HepG2 (cell line): ENCODE data around the gene UNC5A. TPM values are rescaled to one million over a fixed set of nuclear protein-coding genes. Genes with fewer than 3 reads are reported as not detected.

ENCODE experiments used
- ATAC-seq: fragments of 200-7000 bp; cut with Tn5 transposase; 3 replicates; pipeline ENCODE4 v1.9.1; 2020; ENCODE audit warnings: mild to moderate bottlenecking, moderate library complexity
- BruUV-seq: library from RNA; stranded (reverse); fragments of 400-500 nt; replicated peaks from 2 replicates; lab custom pipeline; 2021; lab: Mats Ljungman, UMichigan
- CTCF ChIA-PET: fragments of 300-600 bp; formaldehyde crosslinking; extraction: SDS; loops from one replicate; lab custom pipeline; 2021; ENCODE audit warnings: low total read pairs, inconsistent platforms, low intra/inter-chr PET ratio; lab: Yijun Ruan, JAX
- POLR2A ChIA-PET: fragments of 350-600 bp; sonication (Branson Sonifier 250); formaldehyde crosslinking; loops from one replicate; lab custom pipeline; 2020; ENCODE audit warnings: antibody characterized with exemption, inconsistent platforms; lab: Yijun Ruan, JAX
- DNase-seq: peaks from one replicate; pipeline ENCODE4 v3.0.0-alpha.2; 2015; ENCODE audit warnings: low spot score
- FAIRE-seq: peaks from 3 replicates; lab custom pipeline; 2011; peaks lifted over from hg19 to GRCh38; lab: Jason Lieb, UNC
- H2AFZ ChIP-seq: one replicate; pipeline ENCODE4 v1.6.1; 2011; ENCODE audit warnings: low read length, inconsistent platforms
- H3K27ac ChIP-seq: fragments of 300-600 bp; 3 replicates; pipeline ENCODE4 v1.8.0; 2011; ENCODE audit warnings: mixed run types, mild to moderate bottlenecking, mixed read lengths, low read length, inconsistent platforms; ENCODE audit not compliant: insufficient read depth; ENCODE audit errors: extremely low read length
- H3K27me3 ChIP-seq, 2 experiments: fragments of 200-600 bp in 1 of 2; 2 replicates in 1 of 2; 3 replicates in 1 of 2; pipeline versions ENCODE4 v1.6.0 to v1.8.0; 2011; ENCODE audit warnings: low read length in 2 of 2, mild to moderate bottlenecking in 2 of 2, moderate library complexity in 2 of 2, inconsistent platforms in 1 of 2; ENCODE audit not compliant: insufficient read depth in 2 of 2, control insufficient read depth in 1 of 2
- H3K36me3 ChIP-seq, 2 experiments: fragments of 200-600 bp in 1 of 2; replicated peaks in 1 of 2; 2 replicates in 1 of 2; 3 replicates in 1 of 2; pipeline versions ENCODE4 v1.5.1 to v1.8.0; 2011; ENCODE audit warnings: low read length in 2 of 2, inconsistent platforms in 1 of 2; ENCODE audit not compliant: insufficient read depth in 2 of 2, control insufficient read depth in 1 of 2
- H3K4me1 ChIP-seq: 2 replicates; pipeline ENCODE4 v1.5.1; 2012; ENCODE audit warnings: low read length, inconsistent platforms; ENCODE audit not compliant: insufficient read depth
- H3K4me2 ChIP-seq: 2 replicates; pipeline ENCODE4 v1.6.0; 2011; ENCODE audit warnings: low read depth, low read length, inconsistent platforms
- H3K4me3 ChIP-seq, 3 experiments: fragments of 200-600 bp in 1 of 3; sonication (generic), shearing (Covaris generic) in 1 of 3; replicated peaks in 1 of 3; 2 replicates each; pipeline ENCODE4 v1.5.1; 2011 to 2016; ENCODE audit warnings: low read length in 3 of 3, inconsistent platforms in 2 of 3, low read depth in 2 of 3, mild to moderate bottlenecking in 2 of 3, control low read depth in 1 of 3, mixed read lengths in 1 of 3; ENCODE audit not compliant: insufficient read depth in 1 of 3
- H3K79me2 ChIP-seq: one replicate; pipeline ENCODE4 v1.6.1; 2011; ENCODE audit warnings: low read length, inconsistent platforms; ENCODE audit not compliant: insufficient read depth
- H3K9ac ChIP-seq: 2 replicates; pipeline ENCODE4 v1.6.0; 2011; ENCODE audit warnings: mild to moderate bottlenecking, low read depth, low read length, inconsistent platforms; ENCODE audit not compliant: insufficient read depth
- H3K9me3 ChIP-seq: 2 replicates; pipeline ENCODE4 v1.5.1; 2012; ENCODE audit warnings: mild to moderate bottlenecking, low read length
- H4K20me1 ChIP-seq: 2 replicates; pipeline ENCODE4 v1.6.0; 2011; ENCODE audit warnings: inconsistent platforms, mild to moderate bottlenecking, low read length, moderate library complexity; ENCODE audit not compliant: insufficient read depth
- CBFB ChIP-seq: sonication (generic); formaldehyde crosslinking; IDR thresholded peaks from 2 replicates; pipeline ENCODE4 v1.4.0; 2020; ENCODE audit warnings: missing genetic modification reagents
- FOXP4 ChIP-seq: sonication (generic); formaldehyde crosslinking; IDR thresholded peaks from 2 replicates; pipeline ENCODE4 v1.4.0; 2020; ENCODE audit warnings: missing genetic modification reagents
- GFI1 ChIP-seq: sonication (generic); formaldehyde crosslinking; IDR thresholded peaks from 2 replicates; pipeline ENCODE4 v1.5.0; 2020; ENCODE audit warnings: missing genetic modification reagents, mild to moderate bottlenecking, borderline replicate concordance
- GLI4 ChIP-seq: sonication (generic); formaldehyde crosslinking; IDR thresholded peaks from 2 replicates; pipeline ENCODE4 v1.5.1; 2020; ENCODE audit warnings: missing genetic modification reagents, mild to moderate bottlenecking, moderate library complexity, borderline replicate concordance
- KDM5A ChIP-seq: fragments of 200-600 bp; sonication (generic); IDR thresholded peaks from 2 replicates; pipeline ENCODE4 v1.7.0; 2018; ENCODE audit warnings: antibody characterized with exemption, mild to moderate bottlenecking, low read length, borderline replicate concordance
- KLF12 ChIP-seq: sonication (generic); formaldehyde crosslinking; IDR thresholded peaks from 2 replicates; pipeline ENCODE4 v1.4.0; 2020; ENCODE audit warnings: missing genetic modification reagents, borderline replicate concordance
- RBAK ChIP-seq: sonication (generic); formaldehyde crosslinking; IDR thresholded peaks from 2 replicates; pipeline ENCODE4 v1.5.1; 2020; ENCODE audit warnings: mild to moderate bottlenecking, missing genetic modification reagents
- RFX3 ChIP-seq: IDR thresholded peaks from 2 replicates; pipeline ENCODE4 v1.6.1; 2016; ENCODE audit warnings: missing biosample characterization, missing genetic modification reagents
- TCF7 ChIP-seq: sonication (generic); IDR thresholded peaks from 2 replicates; pipeline ENCODE4 v1.6.1; 2016; ENCODE audit warnings: antibody characterized with exemption, low read depth
- ZNF232 ChIP-seq: sonication (generic); formaldehyde crosslinking; IDR thresholded peaks from 2 replicates; pipeline ENCODE4 v1.4.0; 2020; ENCODE audit warnings: missing genetic modification reagents, borderline replicate concordance
- ZNF343 ChIP-seq: sonication (generic); formaldehyde crosslinking; IDR thresholded peaks from 2 replicates; pipeline ENCODE4 v1.4.0; 2020; ENCODE audit warnings: mild to moderate bottlenecking, missing genetic modification reagents
- ZNF354B ChIP-seq: sonication (generic); formaldehyde crosslinking; IDR thresholded peaks from 2 replicates; pipeline ENCODE4 v1.8.0; 2022; ENCODE audit warnings: mild to moderate bottlenecking, missing genetic modification reagents
- ZNF414 ChIP-seq: sonication (generic); formaldehyde crosslinking; IDR thresholded peaks from 2 replicates; pipeline ENCODE4 v1.5.0; 2020; ENCODE audit warnings: missing genetic modification reagents
- ZNF614 ChIP-seq: IDR thresholded peaks from 2 replicates; pipeline ENCODE4 v1.6.1; 2018; ENCODE audit warnings: missing biosample characterization, missing genetic modification reagents, inconsistent platforms, borderline replicate concordance
- WGBS: methylation state at CpG from one replicate; pipeline ENCODE4 v1.1.6; 2017; ENCODE audit warnings: low lambda C conversion rate; 5-methylcytosine and 5-hydroxymethylcytosine counted together
- in situ Hi-C: cut with HindIII; loops from 2 replicates; pipeline ENCODE4 v1.10.0; 2017; ENCODE audit warnings: low pct_unique_long_range_greater_than_20kb; ENCODE audit not compliant: extremely low pct_ligation_motif_present
- intact Hi-C: fragments of 100-400 bp; cut with micrococcal nuclease; formaldehyde crosslinking; loops from one replicate; pipeline ENCODE4 v1.10.0; 2022; ENCODE audit not compliant: unreplicated experiment
- polyA plus RNA-seq, 8 experiments: library from polyadenylated mRNA; depleted of rRNA in 3 of 8; stranded (reverse) in 7 of 8; unstranded in 1 of 8; fragments of >200 nt; fragmentation: Illumina TruSeq in 4 of 8; extraction: Trizol in 4 of 8; gene quantifications; 2 replicates each; pipeline versions ENCODE4 v1.2.1 to v1.2.3, GENCODE V29; 2011 to 2016; ENCODE audit warnings: low read depth in 4 of 8, missing spikeins in 1 of 8, mixed read lengths in 1 of 8; ENCODE audit not compliant: insufficient read depth in 1 of 8
- total RNA-seq, 5 experiments: library from RNA; depleted of rRNA; stranded (reverse); fragments of >200 nt; fragmentation: Illumina TruSeq; extraction: Trizol; gene quantifications; 2 replicates each; pipeline ENCODE4 v1.2.3, GENCODE V29; 2016; ENCODE audit warnings: low read depth in 1 of 5
- TF ChIP-seq, protein P1 (sequence below): sonication (generic); formaldehyde crosslinking; conservative IDR thresholded peaks from 2 replicates; pipeline ENCODE4 v1.4.0; 2020; ENCODE audit warnings: missing genetic modification reagents

UNC5A gene
- total and polyA plus RNA-seq, 2 of the 13 experiments (the other 11 are each of a cell fraction or from before 2014, with no cell fraction given), result not detected

DNA sequence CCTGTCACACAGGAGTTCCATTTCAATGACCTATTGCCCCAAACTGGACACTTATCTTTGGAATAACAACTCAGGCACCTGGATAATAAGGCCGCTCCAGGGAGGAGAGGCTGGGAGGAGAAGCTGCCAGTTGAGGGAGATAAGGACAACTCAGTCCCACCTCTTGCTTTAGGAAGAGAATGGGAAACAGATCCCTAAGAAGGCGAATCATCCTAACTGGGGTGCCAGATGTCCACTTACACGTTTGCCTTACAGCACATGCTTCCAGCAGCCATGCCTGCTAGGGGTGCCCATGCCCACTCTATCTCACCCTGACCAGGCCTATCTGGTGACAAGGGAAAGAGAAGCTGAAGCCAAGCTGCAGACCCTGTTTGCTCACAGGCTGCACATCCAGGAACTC lies 82.3 kb downstream of the UNC5A start:
- no peak for TF ChIP-seq KDM5A
- no peak for TF ChIP-seq ZNF414 (CRISPR knock-in tag)
- no peak for TF ChIP-seq FOXP4 (CRISPR knock-in tag)
- TF ChIP-seq, protein P1, sequence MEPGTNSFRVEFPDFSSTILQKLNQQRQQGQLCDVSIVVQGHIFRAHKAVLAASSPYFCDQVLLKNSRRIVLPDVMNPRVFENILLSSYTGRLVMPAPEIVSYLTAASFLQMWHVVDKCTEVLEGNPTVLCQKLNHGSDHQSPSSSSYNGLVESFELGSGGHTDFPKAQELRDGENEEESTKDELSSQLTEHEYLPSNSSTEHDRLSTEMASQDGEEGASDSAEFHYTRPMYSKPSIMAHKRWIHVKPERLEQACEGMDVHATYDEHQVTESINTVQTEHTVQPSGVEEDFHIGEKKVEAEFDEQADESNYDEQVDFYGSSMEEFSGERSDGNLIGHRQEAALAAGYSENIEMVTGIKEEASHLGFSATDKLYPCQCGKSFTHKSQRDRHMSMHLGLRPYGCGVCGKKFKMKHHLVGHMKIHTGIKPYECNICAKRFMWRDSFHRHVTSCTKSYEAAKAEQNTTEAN (CRISPR knock-in tag), result no peak
- no peak for TF ChIP-seq TCF7
- no peak for TF ChIP-seq ZNF614 (CRISPR knock-in tag)
- TF ChIP-seq ZNF232 (CRISPR knock-in tag), result no peak
- TF ChIP-seq GLI4 (CRISPR knock-in tag), result no peak
- no peak for TF ChIP-seq RFX3 (CRISPR knock-in tag)
- TF ChIP-seq KLF12, result no peak
- no peak for TF ChIP-seq ZNF354B (CRISPR knock-in tag)
- TF ChIP-seq ZNF343 (CRISPR knock-in tag), result no peak
- TF ChIP-seq RBAK (CRISPR knock-in tag), result no peak
- TF ChIP-seq CBFB, result no peak
- TF ChIP-seq GFI1 (CRISPR knock-in tag), result no peak
- no peak overlapping the region for H3K4me2 ChIP-seq
- no peak overlapping the region for H2AFZ ChIP-seq
- POLR2A ChIA-PET, result no interaction called here
- DNase-seq (no peak), ATAC-seq (no peak), FAIRE-seq (no peak)
- H3K4me1 ChIP-seq, result no peaks in the 10 kb centered on the region
- H4K20me1 ChIP-seq, result no peaks in the 10 kb centered on the region
- no peaks in the 10 kb centered on the region for H3K79me2 ChIP-seq
- no peak overlapping the region for H3K27ac ChIP-seq
- in situ Hi-C loops (no loop called here), intact Hi-C loops (no loop called here)
- no TSS peak for BruUV-seq
- CTCF ChIA-PET, result no interaction called here
- no peaks in the 10 kb centered on the region for H3K9me3 ChIP-seq
- H3K36me3 ChIP-seq, result no peaks in the 10 kb centered on the region
- H3K27me3 ChIP-seq, result peaks cover 2 to 22% of the 10 kb centered on the region in 2 experiments; a peak in 4 of 5 replicates
- no peak overlapping the region for H3K4me3 ChIP-seq
- H3K9ac ChIP-seq, result no peak overlapping the region
- 12% methylated on average over 3 of the region's 3 CpGs for WGBS
